IMR-90 (cell line): ENCODE results near the gene GPRIN2. TPM values are rescaled to one million over a fixed set of nuclear protein-coding genes. Genes with fewer than 3 reads are reported as not detected.

Experiments used
- ATAC-seq: fragments of 200-7000 bp; cut with Tn5 transposase; 2 replicates; pipeline ENCODE4 v1.9.1; 2020; ENCODE audit warnings: low read depth, mild to moderate bottlenecking, moderate library complexity
- BruUV-seq: library from RNA; stranded (reverse); fragments of 400-500 nt; replicated peaks from 2 replicates; lab custom pipeline; 2021; lab: Mats Ljungman, UMichigan
- CTCF ChIA-PET: fragments of 300-600 bp; formaldehyde crosslinking; extraction: SDS; loops from one replicate; lab custom pipeline; 2021; ENCODE audit warnings: antibody characterized with exemption; lab: Yijun Ruan, JAX
- POLR2A ChIA-PET: fragments of 300-600 bp; sonication (Branson Sonifier 250); formaldehyde crosslinking; loops from one replicate; lab custom pipeline; 2022; ENCODE audit warnings: antibody characterized with exemption; ENCODE audit not compliant: unreplicated experiment; lab: Charles Lee
- DNase-seq: peaks from one replicate; pipeline ENCODE4 v3.0.0; 2013
- H2AFZ ChIP-seq: replicated peaks from 2 replicates; pipeline ENCODE3; 2013; ENCODE audit warnings: low read length, mild to moderate bottlenecking; ENCODE audit not compliant: poor library complexity
- H2AK5ac ChIP-seq: 2 replicates; pipeline ENCODE4 v1.6.1; 2013; ENCODE audit warnings: low read depth, low read length, inconsistent platforms
- H2AK9ac ChIP-seq: replicated peaks from 2 replicates; pipeline ENCODE3; 2013; ENCODE audit warnings: mild to moderate bottlenecking, low read depth, low read length, moderate library complexity; ENCODE audit not compliant: poor library complexity
- H2BK120ac ChIP-seq: 2 replicates; pipeline ENCODE4 v1.6.1; 2013; ENCODE audit warnings: low read depth, low read length, inconsistent platforms
- H2BK15ac ChIP-seq: 3 replicates; pipeline ENCODE4 v1.6.1; 2013; ENCODE audit warnings: low read depth, low read length, inconsistent platforms
- H2BK20ac ChIP-seq: 2 replicates; pipeline ENCODE4 v1.6.1; 2013; ENCODE audit warnings: low read depth, mild to moderate bottlenecking, inconsistent platforms, low read length, moderate library complexity
- H2BK5ac ChIP-seq: 2 replicates; pipeline ENCODE4 v1.6.1; 2013; ENCODE audit warnings: mild to moderate bottlenecking, low read depth, low read length, inconsistent platforms; ENCODE audit not compliant: poor library complexity, severe bottlenecking
- H3K14ac ChIP-seq: replicated peaks from 2 replicates; pipeline ENCODE4 v1.6.1; 2013; ENCODE audit warnings: low read depth, low read length, inconsistent platforms
- H3K18ac ChIP-seq: 2 replicates; pipeline ENCODE4 v1.6.1; 2013; ENCODE audit warnings: low read depth, low read length, control low read depth
- H3K23ac ChIP-seq: 2 replicates; pipeline ENCODE4 v1.6.1; 2013; ENCODE audit warnings: low read depth, low read length, inconsistent platforms
- H3K27ac ChIP-seq: 2 replicates; pipeline ENCODE4 v1.5.1; 2013; ENCODE audit warnings: mild to moderate bottlenecking, control low read depth, low read length; ENCODE audit not compliant: insufficient read depth
- H3K27me3 ChIP-seq: 2 replicates; pipeline ENCODE4 v1.6.1; 2013; ENCODE audit warnings: low read length; ENCODE audit not compliant: control insufficient read depth, insufficient read depth
- H3K36me3 ChIP-seq: 2 replicates; pipeline ENCODE4 v1.6.1; 2013; ENCODE audit warnings: low read length, mixed read lengths; ENCODE audit not compliant: control insufficient read depth, insufficient read depth
- H3K4ac ChIP-seq: 2 replicates; pipeline ENCODE4 v1.6.1; 2013; ENCODE audit warnings: low read depth, low read length, inconsistent platforms
- H3K4me1 ChIP-seq: 2 replicates; pipeline ENCODE4 v1.6.1; 2013; ENCODE audit warnings: low read length, mixed read lengths; ENCODE audit not compliant: control insufficient read depth, insufficient read depth
- H3K4me2 ChIP-seq: 2 replicates; pipeline ENCODE4 v1.6.1; 2013; ENCODE audit warnings: low read depth, mild to moderate bottlenecking, control low read depth, low read length, moderate library complexity
- H3K4me3 ChIP-seq: 2 replicates; pipeline ENCODE4 v1.5.1; 2013; ENCODE audit warnings: low read depth, mild to moderate bottlenecking, control low read depth, low read length, moderate library complexity; ENCODE audit not compliant: insufficient read depth
- H3K56ac ChIP-seq: 2 replicates; pipeline ENCODE4 v1.6.1; 2013; ENCODE audit warnings: low read length, inconsistent platforms; ENCODE audit not compliant: insufficient read depth; ENCODE audit errors: extremely low read depth
- H3K79me1 ChIP-seq, 2 experiments: 2 replicates each; pipeline ENCODE4 v1.6.1; 2013; ENCODE audit warnings: low read length in 2 of 2, inconsistent platforms in 1 of 2, low read depth in 1 of 2
- H3K9ac ChIP-seq: 2 replicates; pipeline ENCODE4 v1.6.1; 2013; ENCODE audit warnings: low read depth, low read length, control low read depth
- H3K9me1 ChIP-seq: 2 replicates; pipeline ENCODE4 v1.6.1; 2013; ENCODE audit warnings: low read length, inconsistent platforms; ENCODE audit not compliant: insufficient read depth
- H3K9me3 ChIP-seq: 2 replicates; pipeline ENCODE4 v1.6.1; 2013; ENCODE audit warnings: low read length; ENCODE audit not compliant: control insufficient read depth, insufficient read depth
- H4K20me1 ChIP-seq: 2 replicates; pipeline ENCODE4 v1.6.1; 2013; ENCODE audit warnings: low read length, inconsistent platforms; ENCODE audit not compliant: insufficient read depth
- H4K5ac ChIP-seq: 2 replicates; pipeline ENCODE4 v1.6.1; 2013; ENCODE audit warnings: mild to moderate bottlenecking, low read depth, low read length, control low read depth
- H4K8ac ChIP-seq, 2 experiments: 2 replicates each; pipeline ENCODE4 v1.6.1; 2013; ENCODE audit warnings: low read depth in 2 of 2, low read length in 2 of 2, control low read depth in 1 of 2, inconsistent platforms in 1 of 2
- H4K91ac ChIP-seq: 2 replicates; pipeline ENCODE4 v1.6.1; 2013; ENCODE audit warnings: low read depth, low read length, inconsistent platforms; ENCODE audit not compliant: insufficient read depth
- BHLHE40 ChIP-seq: fragments of 150-350 bp; IDR thresholded peaks from 2 replicates; pipeline ENCODE4 v1.6.1; 2016; ENCODE audit warnings: mild to moderate bottlenecking, low read depth, low read length
- CEBPB ChIP-seq: IDR thresholded peaks from 2 replicates; pipeline ENCODE4 v1.6.1; 2012; ENCODE audit warnings: low read depth, low read length, improper control_type of control experiment
- CTCF ChIP-seq: conservative IDR thresholded peaks from 2 replicates; pipeline ENCODE4 v1.5.1; 2012; ENCODE audit warnings: mild to moderate bottlenecking, low read depth, low read length, improper control_type of control experiment
- ELK1 ChIP-seq: fragments of 150-350 bp; IDR thresholded peaks from 2 replicates; pipeline ENCODE4 v1.6.1; 2016; ENCODE audit warnings: low read depth, mild to moderate bottlenecking, low read length, moderate library complexity, borderline replicate concordance
- FOS ChIP-seq: fragments of 150-350 bp; IDR thresholded peaks from 2 replicates; pipeline ENCODE4 v1.6.1; 2016; ENCODE audit warnings: low read depth, low read length
- MAFK ChIP-seq: IDR thresholded peaks from 2 replicates; pipeline ENCODE4 v1.6.1; 2012; ENCODE audit warnings: low read depth, low read length, improper control_type of control experiment
- MAZ ChIP-seq: IDR thresholded peaks from 2 replicates; pipeline ENCODE4 v1.6.1; 2012; ENCODE audit warnings: low read depth, mild to moderate bottlenecking, low read length, improper control_type of control experiment, moderate library complexity, borderline replicate concordance
- MXI1 ChIP-seq: IDR thresholded peaks from 2 replicates; pipeline ENCODE4 v1.6.1; 2012; ENCODE audit warnings: low read depth, mild to moderate bottlenecking, low read length, moderate library complexity, borderline replicate concordance
- NFE2L2 ChIP-seq: fragments of 150-350 bp; IDR thresholded peaks from 2 replicates; pipeline ENCODE4 v1.6.1; 2016; ENCODE audit warnings: low read depth, mild to moderate bottlenecking, low read length
- POLR2A ChIP-seq: IDR thresholded peaks from 2 replicates; pipeline ENCODE4 v1.6.1; 2012; ENCODE audit warnings: mild to moderate bottlenecking, low read depth, low read length
- RAD21 ChIP-seq: IDR thresholded peaks from 2 replicates; pipeline ENCODE4 v1.6.1; 2012; ENCODE audit warnings: low read length, improper control_type of control experiment
- RCOR1 ChIP-seq: IDR thresholded peaks from 2 replicates; pipeline ENCODE4 v1.6.1; 2012; ENCODE audit warnings: mild to moderate bottlenecking, low read length, improper control_type of control experiment; ENCODE audit not compliant: insufficient replicate concordance
- RFX5 ChIP-seq: IDR thresholded peaks from 2 replicates; pipeline ENCODE4 v1.8.0; 2012; ENCODE audit warnings: low read depth, mild to moderate bottlenecking, low read length, moderate library complexity
- SMC3 ChIP-seq: fragments of 150-350 bp; IDR thresholded peaks from 2 replicates; pipeline ENCODE4 v1.6.1; 2016; ENCODE audit warnings: low read depth, mild to moderate bottlenecking, antibody characterized with exemption, low read length, moderate library complexity
- USF2 ChIP-seq: fragments of 150-350 bp; IDR thresholded peaks from 2 replicates; pipeline ENCODE4 v1.6.1; 2017; ENCODE audit warnings: mild to moderate bottlenecking, antibody characterized with exemption, low read length, low read depth
- WGBS, 2 experiments: methylation state at CpG; one replicate each; pipeline versions ENCODE4 v1.1.5 to v1.1.7; 2013; ENCODE audit warnings: missing lambda C conversion rate in 2 of 2; ENCODE audit not compliant: insufficient read length in 1 of 2; ENCODE audit errors: extremely low coverage in 2 of 2; 5-methylcytosine and 5-hydroxymethylcytosine counted together
- dilution Hi-C: fragments of 300-500 bp; cut with HindIII; formaldehyde crosslinking; loops from one replicate; pipeline ENCODE4 v1.14.3; 2018; ENCODE audit warnings: low sequenced_read_pairs; ENCODE audit not compliant: unreplicated experiment
- in situ Hi-C: fragments of 300-500 bp; cut with MboI; formaldehyde crosslinking; loops from 3 replicates; pipeline ENCODE4 v1.14.3; 2019; ENCODE audit warnings: low sequenced_read_pairs, inconsistent platforms, mixed read lengths
- intact Hi-C: fragments of 100-400 bp; cut with micrococcal nuclease; formaldehyde crosslinking; loops from 2 replicates; pipeline ENCODE4 v1.10.0; 2022
- polyA plus RNA-seq, 3 experiments: library from polyadenylated mRNA; depleted of rRNA; stranded (reverse); fragments of >200 nt; gene quantifications; 2 replicates each; pipeline ENCODE4 v1.2.3, GENCODE V29; 2012; ENCODE audit warnings: low replicate concordance in 1 of 3
- total RNA-seq: library from RNA; depleted of rRNA; stranded (reverse); fragments of >200 nt; gene quantifications from 2 replicates; pipeline ENCODE4 v1.2.3, GENCODE V29; 2012

Gene GPRIN2
- total and polyA plus RNA-seq, 2 of the 4 experiments (the other 2 are of a cell fraction) = under 0.01 TPM; not detected in 1

GRCh38 chr10:46551701-46552525, 4.5 kb downstream of the GPRIN2 start:
- H3K27ac ChIP-seq = no peak overlapping the region
- peak overlapping the region; percentile 54 for H2AFZ ChIP-seq
- H4K8ac ChIP-seq = no peak overlapping the region
- no peak overlapping the region for H3K4me2 ChIP-seq
- no peaks in the 10 kb centered on the region for H3K79me1 ChIP-seq
- H3K56ac ChIP-seq = no peak overlapping the region
- H3K4me3 ChIP-seq = no peak overlapping the region
- dilution Hi-C loops = no loop called here
- H3K4ac ChIP-seq = no peak overlapping the region
- H3K9ac ChIP-seq = no peak overlapping the region
- no peak overlapping the region for H4K5ac ChIP-seq
- no peak overlapping the region for H2BK120ac ChIP-seq
- H4K20me1 ChIP-seq = no peaks in the 10 kb centered on the region
- H3K9me1 ChIP-seq = peaks cover 3% of the 10 kb centered on the region; the same call in 1 of the 2 replicates
- peak overlapping the region; percentile 24 for H2AK9ac ChIP-seq
- no peak overlapping the region for H3K14ac ChIP-seq
- H2BK20ac ChIP-seq = no peak overlapping the region
- ChIA-PET POLR2A (no interaction called here), CTCF (no interaction called here)
- no peak overlapping the region for H2BK15ac ChIP-seq
- no peaks in the 10 kb centered on the region for H3K9me3 ChIP-seq
- BruUV-seq = no TSS peak
- H3K27me3 ChIP-seq = peaks cover 40% of the 10 kb centered on the region
- 58% methylated on average over 8 of the region's 12 CpGs; no CpG with 5 or more reads in 1 of the 2 experiments for WGBS, 2 experiments
- H3K23ac ChIP-seq = no peak overlapping the region
- intact Hi-C loops = no loop called here
- H3K4me1 ChIP-seq = no peaks in the 10 kb centered on the region; the same call in 1 of the 2 replicates
- H4K91ac ChIP-seq = no peak overlapping the region
- ATAC-seq (no peak), DNase-seq (no peak)
- H2BK5ac ChIP-seq = no peak overlapping the region
- no peak overlapping the region for H3K18ac ChIP-seq
- H2AK5ac ChIP-seq = no peak overlapping the region
- no peaks in the 10 kb centered on the region for H3K36me3 ChIP-seq
- in situ Hi-C loops = no loop called here
- TF ChIP-seq CTCF = no peak
- TF ChIP-seq USF2 = no peak
- no peak for TF ChIP-seq RCOR1
- TF ChIP-seq CEBPB = no peak
- no peak for TF ChIP-seq MXI1
- no peak for TF ChIP-seq BHLHE40
- no peak for TF ChIP-seq MAFK
- no peak for TF ChIP-seq POLR2A
- TF ChIP-seq RAD21 = no peak
- TF ChIP-seq ELK1 = no peak
- no peak for TF ChIP-seq SMC3
- no peak for TF ChIP-seq FOS
- no peak for TF ChIP-seq MAZ
- TF ChIP-seq NFE2L2 = no peak
- TF ChIP-seq RFX5 = no peak
